Natural killer cell (primary cell): ENCODE results near the gene RCOR2. TPM values are rescaled to one million over a fixed set of nuclear protein-coding genes. Genes with fewer than 3 reads are reported as not detected.

Source experiments
- ATAC-seq, 3 donors: fragments of 150-1000 bp in 2 of 3; fragments of 200-7000 bp in 1 of 3; cut with Tn5 transposase; 1 replicate in 1 of 3; 2 replicates in 2 of 3; pipeline ENCODE4 v1.10.0; 2021; ENCODE audit warnings: mild to moderate bottlenecking in 2 of 3, moderate library complexity in 2 of 3
- DNase-seq, 2 donors: peaks; one replicate each; pipeline versions ENCODE4 v3.0.0 to v3.0.0-alpha.2; 2013 to 2021; ENCODE audit warnings: mixed read lengths in 1 of 2
- H3K27ac ChIP-seq: one replicate; pipeline ENCODE4 v1.5.1; 2013; ENCODE audit warnings: mild to moderate bottlenecking, low read length
- H3K27me3 ChIP-seq: one replicate; pipeline ENCODE4 v1.6.1; 2013; ENCODE audit warnings: low read length; ENCODE audit not compliant: control insufficient read depth, insufficient read depth
- H3K36me3 ChIP-seq: one replicate; pipeline ENCODE4 v1.6.1; 2013; ENCODE audit warnings: low read length; ENCODE audit not compliant: control insufficient read depth, insufficient read depth
- H3K4me1 ChIP-seq: one replicate; pipeline ENCODE4 v1.6.1; 2013; ENCODE audit warnings: low read length; ENCODE audit not compliant: control insufficient read depth, insufficient read depth
- H3K4me3 ChIP-seq: one replicate; pipeline ENCODE4 v1.5.1; 2013; ENCODE audit warnings: low read length
- H3K9me3 ChIP-seq: one replicate; pipeline ENCODE4 v1.6.1; 2013; ENCODE audit warnings: low read length; ENCODE audit not compliant: control insufficient read depth, insufficient read depth
- H3K27ac Mint-ChIP-seq, 2 donors: one replicate each; pipeline ENCODE4 v1.8.0; 2022; ENCODE audit warnings: mild to moderate bottlenecking in 2 of 2, mixed read lengths in 2 of 2, moderate library complexity in 1 of 2
- H3K27me3 Mint-ChIP-seq, 2 donors: one replicate each; pipeline ENCODE4 v1.8.0; 2022; ENCODE audit warnings: low read depth in 2 of 2, mixed read lengths in 2 of 2
- H3K36me3 Mint-ChIP-seq: one replicate; pipeline ENCODE4 v1.8.0; 2022; ENCODE audit warnings: mixed read lengths
- H3K4me1 Mint-ChIP-seq, 2 donors: one replicate each; pipeline ENCODE4 v1.8.0; 2022; ENCODE audit warnings: mixed read lengths in 2 of 2
- H3K4me3 Mint-ChIP-seq: one replicate; pipeline ENCODE4 v1.8.0; 2022; ENCODE audit warnings: mild to moderate bottlenecking, moderate library complexity, mixed read lengths
- H3K9me3 Mint-ChIP-seq, 2 donors: one replicate each; pipeline ENCODE4 v1.8.0; 2022; ENCODE audit warnings: mixed read lengths in 2 of 2
- CTCF ChIP-seq: fragments of 200-600 bp; IDR thresholded peaks from one replicate; pipeline ENCODE4 v1.8.0; 2022; ENCODE audit warnings: antibody characterized with exemption
- WGBS: methylation state at CpG from one replicate; pipeline ENCODE4 v1.1.7; 2013; ENCODE audit warnings: missing lambda C conversion rate; ENCODE audit not compliant: insufficient coverage; 5-methylcytosine and 5-hydroxymethylcytosine counted together
- intact Hi-C: fragments of 100-400 bp; cut with micrococcal nuclease; formaldehyde crosslinking; loops from one replicate; pipeline ENCODE4 v1.14.2; 2022
- total RNA-seq, 4 donors: library from RNA; stranded (reverse); fragments of 120-200 nt in 1 of 4; gene quantifications; one replicate each; pipeline versions ENCODE4 v1.2.3 to v1.2.4, GENCODE V29; 2013 to 2022

The RCOR2 gene
- total RNA-seq, 3 donors from 2014 or later (not counting 1 experiment from before 2014, with no cell fraction given): not detected

GRCh38 chr11:63922673-63923192 lies 5.8 kb upstream of the RCOR2 start:
- Histone ChIP-seq H3K27ac (no peak overlapping the region), H3K27me3 (no peaks in the 10 kb centered on the region), H3K4me3 (no peak overlapping the region), H3K36me3 (no peaks in the 10 kb centered on the region), H3K4me1 (peaks cover 20% of the 10 kb centered on the region), H3K9me3 (no peaks in the 10 kb centered on the region)
- Mint-ChIP-seq H3K4me1 (peaks cover 0 to 13% of the 10 kb centered on the region in 2 donors), H3K4me3 (no peak overlapping the region), H3K36me3 (no peaks in the 10 kb centered on the region), H3K27ac (no peak overlapping the region), H3K9me3 (no peaks in the 10 kb centered on the region), H3K27me3 (peaks cover 0 to 2% of the 10 kb centered on the region in 2 donors)
- no peak for TF ChIP-seq CTCF
- intact Hi-C loops: no loop called here
- DNase-seq (no peak), ATAC-seq (no peak)
- 88% methylated on average over 2 of the region's 2 CpGs for WGBS

GRCh38 chr11:63920939-63921417 lies 4.0 kb upstream of the RCOR2 start:
- Histone ChIP-seq H3K36me3 (no peaks in the 10 kb centered on the region), H3K27ac (no peak overlapping the region), H3K4me1 (peaks cover 33% of the 10 kb centered on the region), H3K27me3 (peaks cover under 1% of the 10 kb centered on the region), H3K4me3 (no peak overlapping the region), H3K9me3 (no peaks in the 10 kb centered on the region)
- H3K27ac Mint-ChIP-seq: no peak overlapping the region
- H3K36me3 Mint-ChIP-seq: no peaks in the 10 kb centered on the region
- H3K4me3 Mint-ChIP-seq: no peak overlapping the region
- ATAC-seq (no peak), DNase-seq (peak in 1 of 2 donors; percentile 59)
- peak; percentile 20 for TF ChIP-seq CTCF
- intact Hi-C loops: no loop called here
- 49% methylated on average over 14 of the region's 14 CpGs for WGBS
- no peaks in the 10 kb centered on the region for H3K9me3 Mint-ChIP-seq
- peaks cover 0 to 23% of the 10 kb centered on the region in 2 donors for H3K4me1 Mint-ChIP-seq
- H3K27me3 Mint-ChIP-seq: peaks cover 0 to 5% of the 10 kb centered on the region in 2 donors

- H3K9me3 Mint-ChIP-seq: no peaks in the 10 kb centered on the region
- no peak for TF ChIP-seq CTCF
- WGBS: 86% methylated on average over 21 of the region's 22 CpGs
- H3K4me3 Mint-ChIP-seq: no peak overlapping the region
- H3K4me3 ChIP-seq: no peak overlapping the region
- no peaks in the 10 kb centered on the region for H3K36me3 ChIP-seq
- H3K4me1 ChIP-seq: peaks cover 38% of the 10 kb centered on the region
- peaks cover 4% of the 10 kb centered on the region for H3K27me3 ChIP-seq
- no peak overlapping the region for H3K27ac Mint-ChIP-seq
- no peaks in the 10 kb centered on the region for H3K36me3 Mint-ChIP-seq
- peaks cover 0 to 5% of the 10 kb centered on the region in 2 donors for H3K27me3 Mint-ChIP-seq
- intact Hi-C loops: no loop called here
- ATAC-seq: no peak
- no peak for DNase-seq
- peaks cover 0 to 23% of the 10 kb centered on the region in 2 donors for H3K4me1 Mint-ChIP-seq
- H3K27ac ChIP-seq: no peak overlapping the region
- H3K9me3 ChIP-seq: no peaks in the 10 kb centered on the region
Observed at GRCh38 chr11:63920126-63920938, 3.4 kb upstream of the RCOR2 start.
